ENCODE results near the gene PHF11.
A peak's percentile ranks its signal among the peaks of the same experiment; 100 is the strongest.
"Not testable (repeated sequence)": the region's sequence is repeated elsewhere in the genome, so short reads cannot be mapped to it uniquely, and the experiment has no call there.

PHF11 gene

DNA sequence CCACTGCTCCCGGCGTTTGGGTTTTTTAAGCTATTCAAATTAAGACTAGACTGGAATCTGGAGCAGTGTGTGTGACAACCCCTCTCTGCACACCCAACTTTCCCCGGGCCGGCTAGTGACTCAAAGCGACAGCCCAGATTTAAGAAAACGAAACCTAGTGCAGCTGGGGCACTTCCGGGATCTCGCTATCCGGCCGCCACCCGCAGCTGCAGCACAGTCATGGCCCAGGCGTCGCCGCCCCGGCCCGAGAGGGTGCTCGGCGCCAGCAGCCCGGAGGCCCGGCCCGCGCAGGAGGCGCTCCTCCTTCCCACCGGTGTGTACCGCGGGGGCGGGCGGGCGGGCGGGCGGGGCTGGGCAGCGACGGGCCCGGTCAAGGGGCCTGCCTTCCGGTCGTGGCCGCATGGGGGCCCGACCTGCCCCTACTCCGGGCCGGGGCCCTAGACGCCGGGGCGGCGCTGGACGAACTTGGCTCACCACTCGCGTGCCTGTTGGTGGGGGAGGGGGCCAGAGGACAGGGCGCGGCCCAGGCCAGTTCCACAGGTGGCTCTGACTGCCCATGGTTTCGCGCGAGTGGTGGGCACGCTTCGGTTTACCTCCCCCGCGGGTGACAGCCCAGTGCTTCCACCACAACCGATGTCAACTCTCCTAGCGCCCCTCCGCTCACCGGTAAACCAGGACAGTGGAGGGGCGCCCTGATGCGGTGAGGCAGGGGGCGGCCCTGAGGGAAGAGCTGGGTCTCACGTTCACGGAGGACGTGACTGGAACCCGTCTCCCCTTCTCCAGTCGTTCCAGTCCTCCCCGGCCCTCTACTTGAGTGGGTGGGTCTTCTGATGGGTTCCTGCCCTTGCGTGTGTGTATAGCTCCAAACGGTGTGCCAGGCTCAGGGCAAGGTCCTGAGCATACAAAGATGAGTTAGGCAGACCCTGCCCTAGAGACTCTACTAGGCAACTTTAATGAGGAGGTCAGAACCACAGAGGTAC is at the start of gene PHF11:
PHF11 (plus strand) TSS at position 171 of the 980 bp plus-strand sequence; CDS start at position 220, 49 bp downstream.
- peak; percentile 25 for DNase-seq

- DNase-seq = no peak
Observed at GRCh38 chr13:49446473-49446872, 49.3 kb upstream of the PHF11 start.

DNA sequence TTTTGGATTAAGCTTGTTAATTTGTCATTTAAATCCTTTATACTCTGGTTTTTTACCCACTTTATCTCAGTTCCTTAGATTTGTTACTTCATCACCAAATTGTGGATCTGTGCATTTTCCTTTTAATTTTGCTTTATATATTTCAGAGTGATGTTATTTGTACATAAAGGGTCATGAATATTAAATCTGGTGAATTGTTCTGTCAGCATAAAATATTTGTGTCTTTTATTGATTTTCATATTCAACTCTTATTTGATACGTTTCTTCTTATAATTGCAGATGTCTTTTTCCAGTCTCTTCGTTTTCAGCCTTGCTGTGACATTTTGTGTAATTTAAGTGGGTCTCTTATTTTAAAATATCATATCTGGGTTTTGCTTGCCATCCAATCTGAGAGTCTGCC is 47.0 kb upstream of the PHF11 start:
- DNase-seq = no peak

DNA sequence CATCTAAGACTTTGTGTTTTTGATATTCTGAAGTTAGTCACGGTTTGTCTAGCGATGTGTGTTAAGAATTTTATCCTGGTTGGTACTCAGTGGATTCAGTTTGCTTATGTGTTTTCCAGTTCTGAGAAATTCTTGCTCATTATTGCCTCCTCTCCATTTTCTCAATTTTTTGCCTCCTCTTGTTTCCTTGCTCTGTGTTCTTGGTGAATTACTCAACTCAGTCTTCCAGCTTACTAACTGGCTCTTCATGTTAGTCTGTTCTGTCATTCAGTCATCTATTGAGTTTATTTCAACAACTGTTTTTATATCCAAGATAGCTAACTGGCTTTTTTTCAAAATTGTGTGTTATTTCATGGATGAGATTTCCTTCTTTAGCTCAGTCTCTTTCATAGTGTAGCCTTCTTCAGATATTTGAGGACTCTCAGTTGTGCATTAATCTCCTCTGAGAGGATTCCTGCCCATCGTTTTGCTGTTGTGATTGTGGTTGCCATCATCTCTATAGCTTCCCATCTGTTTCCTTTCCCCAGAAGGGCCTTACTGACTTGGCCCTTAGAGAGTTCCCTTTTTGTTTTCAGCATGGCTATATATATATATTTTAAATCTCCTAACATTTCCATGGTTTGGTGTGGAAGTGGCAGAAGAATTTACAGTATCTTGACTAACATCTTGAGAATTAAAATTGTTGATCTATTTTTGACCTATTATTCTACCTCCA is 45.5 kb upstream of the PHF11 start:
- DNase-seq = no peak

DNA sequence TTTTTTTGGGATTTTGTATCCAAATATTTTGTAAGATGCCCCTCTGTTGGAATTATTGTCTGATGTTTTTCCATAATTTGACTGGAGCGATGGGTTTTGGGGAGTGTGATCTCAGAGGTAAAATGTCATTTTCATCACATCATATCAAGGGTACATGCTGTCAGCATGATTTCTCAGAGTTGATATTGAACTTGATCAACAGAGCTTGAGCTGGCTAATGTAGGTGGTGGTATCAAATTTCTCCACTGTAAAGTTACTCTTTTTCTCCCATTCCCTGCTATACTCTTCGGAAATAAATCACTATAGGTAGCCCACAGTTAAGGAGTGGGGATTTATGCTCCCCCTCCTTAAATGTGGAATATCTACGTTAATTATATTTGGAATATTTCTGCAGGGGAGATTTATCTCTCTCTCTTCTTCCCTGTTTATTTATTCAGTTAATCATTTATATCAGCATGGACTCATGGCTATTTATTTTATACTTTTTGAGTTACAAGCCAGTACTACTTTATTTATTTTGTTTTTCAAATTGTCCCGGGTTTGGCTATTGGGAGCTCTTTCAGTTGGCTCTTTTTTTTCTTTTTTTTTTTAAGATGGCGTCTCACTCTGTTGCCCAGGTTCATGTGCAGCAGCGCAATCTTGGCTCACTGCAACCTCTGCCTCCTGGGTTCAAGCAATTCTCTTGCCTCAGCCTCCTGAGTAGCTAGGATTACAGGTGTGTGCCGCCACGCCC is 42.9 kb upstream of the PHF11 start:
- no peak for DNase-seq

- DNase-seq = no peak
Observed at GRCh38 chr13:49453465-49453864, 42.3 kb upstream of the PHF11 start.

- no peak for DNase-seq
Observed at GRCh38 chr13:49454388-49455006, 41.3 kb upstream of the PHF11 start.

DNA sequence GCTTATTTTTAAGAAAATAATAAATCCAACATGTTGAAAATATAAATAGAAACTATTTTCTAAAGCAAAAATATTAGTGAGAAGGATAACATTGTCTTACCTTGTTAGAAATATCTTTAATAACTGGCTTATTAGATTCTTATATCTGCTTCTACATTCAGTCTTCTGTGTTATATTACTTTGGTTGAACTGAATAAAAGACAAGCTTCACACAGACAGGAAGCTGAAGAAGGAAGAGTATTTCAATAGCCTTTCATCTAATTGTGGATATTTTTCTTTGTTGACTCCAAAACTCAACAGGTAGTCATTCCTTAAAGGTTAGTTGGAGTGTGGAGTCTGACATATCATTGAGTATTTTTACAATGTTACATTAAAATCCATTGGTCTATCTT is 40.8 kb upstream of the PHF11 start:
- no peak for DNase-seq

GRCh38 chr13:49456156-49456555 is 39.6 kb upstream of the PHF11 start:
- DNase-seq = no peak

- no peak for DNase-seq
Observed at GRCh38 chr13:49457221-49457620, 38.5 kb upstream of the PHF11 start.

- DNase-seq = no peak
Observed at GRCh38 chr13:49459580-49459979, 36.2 kb upstream of the PHF11 start.

DNA sequence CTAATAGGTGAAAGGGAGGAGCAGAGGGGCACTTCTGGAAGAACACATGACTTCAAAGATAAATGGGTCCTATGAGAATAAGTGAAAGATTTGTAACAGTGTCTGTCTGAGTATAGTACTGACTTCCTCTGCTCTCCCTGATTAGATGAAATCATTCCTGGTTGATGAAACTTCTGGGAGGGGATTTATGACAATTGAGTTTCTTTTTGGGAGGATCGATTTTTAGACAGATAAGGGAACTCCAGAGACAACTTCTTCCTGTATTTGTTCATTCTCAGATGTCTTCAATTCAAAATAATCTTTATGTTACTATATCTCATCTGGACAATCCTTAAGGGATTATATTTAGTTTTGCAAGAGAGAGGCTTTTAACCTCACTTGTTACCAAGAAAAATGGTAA is 31.7 kb upstream of the PHF11 start:
- DNase-seq = no peak

DNA sequence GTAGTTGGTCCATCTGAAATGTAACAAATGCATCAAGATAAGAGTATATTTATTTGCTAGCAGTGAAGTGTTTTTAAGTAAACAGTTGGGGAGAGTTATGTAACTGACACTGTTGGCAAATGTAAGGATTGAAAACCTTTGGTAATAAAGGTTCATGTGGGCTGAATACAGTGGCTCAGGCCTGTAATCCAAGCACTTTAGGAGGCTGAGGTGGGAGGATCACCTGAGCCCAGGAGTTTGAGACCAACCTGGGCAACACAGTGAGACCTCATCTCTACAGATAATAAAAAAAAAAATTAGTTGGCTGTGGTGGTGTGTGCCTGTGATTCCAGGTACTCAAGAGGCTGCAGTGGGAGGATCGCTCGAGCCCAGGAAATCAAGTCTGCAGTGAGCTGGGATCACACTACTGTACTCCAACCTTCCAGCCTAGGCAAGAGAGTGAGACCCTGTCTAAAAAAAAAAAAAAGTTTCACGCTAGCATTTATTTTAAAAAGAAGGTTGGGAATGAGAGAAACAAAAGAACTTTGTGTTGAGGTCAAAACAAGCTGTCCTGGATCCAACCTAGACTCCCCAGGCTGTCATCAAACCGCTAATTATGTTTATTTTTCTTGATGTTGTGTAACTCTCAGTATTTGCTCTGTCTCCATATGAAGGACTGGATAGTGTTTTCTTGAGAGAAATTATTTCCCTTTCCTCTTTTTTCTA is 31.0 kb upstream of the PHF11 start:
- DNase-seq = no peak

DNA sequence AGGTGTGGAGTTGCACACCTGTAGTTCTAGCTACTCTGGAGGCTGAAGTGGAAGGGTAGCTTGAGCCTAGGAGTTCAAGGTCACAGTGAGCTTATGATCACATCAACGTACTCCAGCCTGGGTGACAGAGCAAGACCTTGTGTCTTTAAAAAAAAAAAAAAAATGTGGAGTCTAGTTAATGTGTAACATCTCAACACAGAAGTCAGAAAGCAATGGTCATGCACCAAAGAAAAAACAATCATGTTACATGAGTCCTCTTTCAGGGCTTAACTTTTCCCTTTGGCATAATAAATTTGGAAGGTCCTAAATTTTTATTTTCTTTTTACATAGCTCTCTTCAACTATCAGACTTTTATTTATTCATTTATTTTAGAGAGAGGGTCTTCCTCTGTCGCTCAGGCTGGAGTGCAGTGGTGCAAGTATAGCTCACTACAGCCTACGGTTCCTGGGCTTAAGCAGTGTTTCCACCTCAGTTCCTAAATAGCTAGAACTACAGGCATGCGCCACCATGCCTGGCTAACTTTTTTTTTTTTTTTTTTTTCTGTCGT is 29.4 kb upstream of the PHF11 start:
- DNase-seq = peak; percentile 37

GRCh38 chr13:49472186-49472585 is 23.6 kb upstream of the PHF11 start:
- no peak for DNase-seq

DNA sequence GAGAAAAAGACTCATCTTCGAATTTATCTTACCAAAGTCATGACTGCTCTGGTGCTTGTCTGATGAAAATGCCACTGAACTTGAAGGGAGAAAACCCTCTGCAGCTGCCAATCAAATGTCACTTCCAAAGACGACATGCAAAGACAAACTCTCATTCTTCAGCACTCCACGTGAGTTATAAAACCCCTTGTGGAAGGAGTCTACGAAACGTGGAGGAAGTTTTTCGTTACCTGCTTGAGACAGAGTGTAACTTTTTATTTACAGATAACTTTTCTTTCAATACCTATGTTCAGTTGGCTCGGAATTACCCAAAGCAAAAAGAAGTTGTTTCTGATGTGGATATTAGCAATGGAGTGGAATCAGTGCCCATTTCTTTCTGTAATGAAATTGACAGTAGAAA is 19.2 kb upstream of the PHF11 start:
- no peak for DNase-seq

DNA sequence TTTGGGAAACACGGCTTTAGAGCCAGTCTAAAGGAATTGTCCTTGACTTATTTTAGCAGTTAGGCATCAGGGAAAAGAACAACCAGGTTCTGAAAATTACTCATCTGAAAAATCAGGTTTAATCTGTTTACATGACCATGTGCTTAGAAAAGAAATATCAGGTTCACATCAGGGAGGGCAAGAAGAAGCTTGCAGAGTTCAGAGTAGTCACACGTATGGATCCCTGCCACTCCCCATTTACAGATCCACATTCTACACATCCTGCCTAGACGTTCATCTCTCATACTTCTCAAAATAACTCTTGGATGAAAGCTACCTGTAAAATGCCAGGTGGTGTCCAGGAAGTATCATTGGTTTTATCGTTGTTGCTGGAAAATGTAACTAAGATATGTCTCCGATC is 14.0 kb upstream of the PHF11 start:
- no peak for DNase-seq

- DNase-seq = no peak
Observed at GRCh38 chr13:49488563-49488962, 7.2 kb upstream of the PHF11 start.

- no peak for DNase-seq
Observed at GRCh38 chr13:49494645-49495044, 1.1 kb upstream of the PHF11 start.

GRCh38 chr13:49496837-49497236 is 1.1 kb downstream of the PHF11 start:
- DNase-seq = not testable (repeated sequence)

DNA sequence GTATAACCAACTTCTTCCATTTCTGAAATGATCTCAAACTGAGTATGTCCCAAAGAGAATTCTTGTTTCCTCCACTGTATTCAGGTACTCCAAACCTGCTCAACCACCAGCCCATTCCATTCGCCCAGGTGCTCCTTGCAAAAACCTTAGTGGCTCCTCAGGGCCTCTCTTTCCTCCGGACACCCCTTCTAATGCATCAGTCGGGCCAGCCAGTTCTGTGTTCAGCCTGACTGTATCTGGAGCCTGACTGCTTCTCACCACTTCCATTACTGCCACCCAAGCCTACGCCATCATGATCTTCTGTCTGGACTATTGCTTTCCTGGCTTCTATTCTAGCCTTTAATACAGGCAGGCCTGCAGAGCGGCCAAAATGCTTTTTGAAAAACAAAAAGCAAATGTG is 1.5 kb downstream of the PHF11 start:
- DNase-seq = no peak

- DNase-seq = no peak
Observed at GRCh38 chr13:49498206-49498605, 2.5 kb downstream of the PHF11 start.

Measured in kidney glomerular epithelial cell (primary cell).